ENCODE results near the gene DNAJB7. TPM values are rescaled to one million over a fixed set of nuclear protein-coding genes. Genes with fewer than 3 reads are reported as not detected.
"Not testable (repeated sequence)": the region's sequence is repeated elsewhere in the genome, so short reads cannot be mapped to it uniquely, and the experiment has no call there.

The DNAJB7 gene
- total RNA-seq, 1 donor from 2014 or later = not detected

DNA sequence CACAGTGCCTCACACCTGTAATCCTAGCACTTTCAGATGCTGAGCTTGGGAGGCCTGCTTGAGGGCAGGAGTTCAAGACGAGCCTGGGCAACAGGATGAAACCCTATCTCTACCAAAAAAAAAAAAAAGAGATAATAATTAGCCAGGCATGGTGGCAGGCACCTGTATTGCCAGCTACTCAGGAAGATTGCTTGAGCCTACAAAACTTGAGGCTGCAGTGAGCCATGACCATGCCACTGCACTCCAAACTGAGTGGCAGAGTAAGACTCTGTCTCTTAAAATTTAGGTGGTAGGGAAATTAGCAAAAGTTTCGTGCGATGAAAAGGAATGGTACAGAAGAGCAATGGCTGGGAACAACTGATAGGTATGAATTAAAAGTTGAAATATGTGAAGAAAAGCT is 23.4 kb downstream of the DNAJB7 start:
- no peaks in the 10 kb centered on the region for H3K9me3 Mint-ChIP-seq
- H3K36me3 Mint-ChIP-seq (ENCODE audit: low read depth) = peaks cover 8% of the 10 kb centered on the region
- TF ChIP-seq CTCF (conservative IDR thresholded peaks at IDR 0.05) = no peak
- no peaks in the 10 kb centered on the region for H3K27me3 Mint-ChIP-seq (ENCODE audit: low read depth)
- no peak overlapping the region for H3K4me3 Mint-ChIP-seq
- no peak for DNase-seq (ENCODE audit: low read depth, low spot score)
- no peak overlapping the region for H3K27ac Mint-ChIP-seq (ENCODE audit: unreplicated experiment)
- no peaks in the 10 kb centered on the region for H3K4me1 Mint-ChIP-seq

DNA sequence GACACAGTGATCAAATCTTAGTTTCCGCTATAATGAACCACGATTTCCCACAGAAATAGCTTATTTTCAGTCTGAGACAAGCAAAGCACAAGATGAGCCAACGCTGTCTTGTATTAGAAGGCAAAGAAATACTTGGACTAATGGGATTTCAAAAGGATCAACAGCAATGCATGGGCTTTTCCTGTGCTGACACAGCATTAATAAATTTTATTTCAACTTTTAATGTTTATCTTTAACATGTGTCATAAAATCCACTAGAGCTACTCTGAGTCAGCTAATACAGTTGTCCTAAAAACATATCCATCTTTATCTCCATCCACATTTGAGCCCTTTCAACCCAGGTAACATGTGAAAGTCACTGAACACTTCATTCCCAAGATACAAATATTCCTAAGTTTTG is 27.3 kb downstream of the DNAJB7 start:
- no peak for DNase-seq (ENCODE audit: low read depth, low spot score)
- TF ChIP-seq CTCF (conservative IDR thresholded peaks at IDR 0.05) = no peak
- Mint-ChIP-seq H3K4me1 (no peaks in the 10 kb centered on the region), H3K27ac (ENCODE audit: unreplicated experiment) (no peak overlapping the region), H3K36me3 (ENCODE audit: low read depth) (peaks cover 6% of the 10 kb centered on the region), H3K4me3 (no peak overlapping the region), H3K27me3 (ENCODE audit: low read depth) (no peaks in the 10 kb centered on the region), H3K9me3 (no peaks in the 10 kb centered on the region)

GRCh38 chr22:40829131-40829530 is 32.8 kb downstream of the DNAJB7 start:
- Mint-ChIP-seq H3K4me1 (no peaks in the 10 kb centered on the region), H3K36me3 (ENCODE audit: low read depth) (peaks cover 8% of the 10 kb centered on the region), H3K27ac (ENCODE audit: unreplicated experiment) (no peak overlapping the region), H3K27me3 (ENCODE audit: low read depth) (no peaks in the 10 kb centered on the region), H3K9me3 (no peaks in the 10 kb centered on the region), H3K4me3 (no peak overlapping the region)
- DNase-seq (ENCODE audit: low read depth, low spot score) = no peak
- no peak for TF ChIP-seq CTCF (conservative IDR thresholded peaks at IDR 0.05)

DNA sequence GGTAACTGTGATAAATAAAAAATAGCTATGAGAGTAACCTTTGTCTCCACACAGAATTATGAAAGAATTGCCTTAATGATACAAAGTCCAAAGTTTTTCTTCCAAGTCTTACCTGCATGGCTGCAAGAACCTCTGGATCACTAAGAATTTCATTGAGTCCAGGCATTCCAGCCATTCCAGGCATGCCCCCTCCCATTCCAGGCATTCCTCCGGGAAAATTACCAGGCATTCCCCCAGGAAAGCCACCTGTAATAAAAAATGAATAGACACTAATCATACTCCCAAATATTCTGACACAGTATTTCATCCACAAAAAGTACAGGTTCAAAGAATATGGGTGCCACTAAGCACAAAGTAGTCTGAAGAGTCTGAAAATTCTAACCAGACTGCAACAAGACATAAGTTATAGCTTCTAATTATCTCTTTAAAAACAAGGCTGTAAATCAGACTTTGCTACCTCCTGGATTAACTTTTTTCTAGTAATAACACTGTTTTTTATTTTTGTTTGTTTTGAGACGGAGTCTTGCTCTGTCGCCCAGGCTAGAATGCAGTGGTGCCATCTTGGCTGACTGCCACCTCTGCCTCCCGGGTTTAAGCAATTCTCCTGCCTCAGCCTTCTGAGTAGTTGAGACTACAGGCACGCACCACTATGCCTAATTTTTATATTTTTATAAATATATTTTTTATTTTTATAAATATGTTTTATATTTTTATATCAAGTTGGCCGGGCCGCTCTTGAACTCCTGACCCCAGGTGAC is 34.8 kb downstream of the DNAJB7 start:
- no peak overlapping the region for H3K27ac Mint-ChIP-seq (ENCODE audit: unreplicated experiment)
- H3K36me3 Mint-ChIP-seq (ENCODE audit: low read depth) = peaks cover 5% of the 10 kb centered on the region
- H3K9me3 Mint-ChIP-seq = no peaks in the 10 kb centered on the region
- H3K27me3 Mint-ChIP-seq (ENCODE audit: low read depth) = no peaks in the 10 kb centered on the region
- H3K4me1 Mint-ChIP-seq = no peaks in the 10 kb centered on the region
- H3K4me3 Mint-ChIP-seq = no peak overlapping the region
- DNase-seq (ENCODE audit: low read depth, low spot score) = no peak
- no peak for TF ChIP-seq CTCF (conservative IDR thresholded peaks at IDR 0.05)

DNA sequence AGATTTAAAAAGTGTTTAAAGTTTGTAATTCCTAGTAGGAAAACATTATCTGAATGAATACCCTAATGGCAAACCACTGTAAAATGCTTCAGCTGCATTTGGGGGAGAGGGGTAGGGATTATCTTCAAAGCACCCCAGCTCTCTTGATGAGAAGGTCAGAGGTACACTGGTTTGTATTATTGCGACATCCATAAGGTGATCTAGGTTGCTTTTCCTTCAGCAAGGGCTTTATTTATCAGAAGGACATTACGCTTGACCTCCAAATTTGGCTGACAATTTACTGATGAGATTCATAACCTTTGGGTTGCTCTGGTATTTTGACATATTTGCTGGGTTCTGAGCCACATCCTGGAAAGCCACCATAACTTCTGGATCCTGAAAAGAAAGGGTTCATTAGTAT is 35.6 kb downstream of the DNAJB7 start:
- not testable (repeated sequence) for H3K27me3 Mint-ChIP-seq (ENCODE audit: low read depth); H3K4me1 Mint-ChIP-seq; H3K36me3 Mint-ChIP-seq (ENCODE audit: low read depth); DNase-seq (ENCODE audit: low read depth, low spot score); H3K4me3 Mint-ChIP-seq; H3K27ac Mint-ChIP-seq (ENCODE audit: unreplicated experiment); H3K9me3 Mint-ChIP-seq

- Mint-ChIP-seq H3K9me3 (no peaks in the 10 kb centered on the region), H3K4me1 (peaks cover 14% of the 10 kb centered on the region), H3K27ac (ENCODE audit: unreplicated experiment) (no peak overlapping the region), H3K27me3 (ENCODE audit: low read depth) (no peaks in the 10 kb centered on the region), H3K36me3 (ENCODE audit: low read depth) (peaks cover 2% of the 10 kb centered on the region), H3K4me3 (no peak overlapping the region)
- DNase-seq (ENCODE audit: low read depth, low spot score) = no peak
- TF ChIP-seq CTCF (conservative IDR thresholded peaks at IDR 0.05) = no peak
Measured at GRCh38 chr22:40823426-40823825, 38.5 kb downstream of the DNAJB7 start.

Measured in neural crest cell (in vitro differentiated cells).